OCI-LY1 (cell line): ENCODE measurements around the gene CFD.

Experiments
- H2AFZ ChIP-seq: fragments of 200-600 bp; sonication (generic), shearing (Covaris generic); 2 replicates; pipeline ENCODE4 v1.6.0; 2014; ENCODE audit warnings: antibody characterized with exemption, mild to moderate bottlenecking, low read length
- H3F3A ChIP-seq: fragments of 200-600 bp; sonication (generic), shearing (Covaris generic); 2 replicates; pipeline ENCODE4 v1.6.0; 2014; ENCODE audit warnings: mild to moderate bottlenecking, antibody characterized with exemption, low read length, moderate library complexity; ENCODE audit not compliant: insufficient read depth
- H3K27ac ChIP-seq: fragments of 200-600 bp; sonication (generic); 2 replicates; pipeline ENCODE4 v1.5.1; 2014; ENCODE audit warnings: low read length, mixed run types, mild to moderate bottlenecking, low read depth; ENCODE audit not compliant: poor library complexity, severe bottlenecking
- H3K27me3 ChIP-seq: fragments of 200-600 bp; sonication (generic); 2 replicates; pipeline ENCODE4 v1.6.0; 2014; ENCODE audit warnings: antibody characterized with exemption, mild to moderate bottlenecking, low read length, moderate library complexity; ENCODE audit not compliant: insufficient read depth
- H3K36me3 ChIP-seq: fragments of 200-600 bp; sonication (generic); 2 replicates; pipeline ENCODE4 v1.6.1; 2014; ENCODE audit warnings: mild to moderate bottlenecking, antibody characterized with exemption, low read length, moderate library complexity, mixed read lengths; ENCODE audit not compliant: insufficient read depth
- H3K4me1 ChIP-seq: fragments of 200-600 bp; sonication (generic); 2 replicates; pipeline ENCODE4 v1.5.1; 2014; ENCODE audit warnings: mild to moderate bottlenecking, low read length, moderate library complexity; ENCODE audit not compliant: insufficient read depth, severe bottlenecking
- H3K4me2 ChIP-seq: fragments of 200-600 bp; sonication (generic), shearing (Covaris generic); 2 replicates; pipeline ENCODE4 v1.6.1; 2014; ENCODE audit warnings: low read length
- H3K4me3 ChIP-seq: fragments of 200-600 bp; sonication (generic); 2 replicates; pipeline ENCODE4 v1.5.1; 2014; ENCODE audit warnings: low read length, low read depth, mild to moderate bottlenecking, mixed read lengths; ENCODE audit not compliant: poor library complexity, severe bottlenecking
- H3K79me2 ChIP-seq: fragments of 200-600 bp; shearing (Covaris generic); 2 replicates; pipeline ENCODE4 v1.6.1; 2016; ENCODE audit warnings: mixed run types, low read length, mixed read lengths; ENCODE audit not compliant: insufficient read depth
- H3K9ac ChIP-seq: fragments of 200-600 bp; sonication (generic), shearing (Covaris generic); 2 replicates; pipeline ENCODE4 v1.6.1; 2014; ENCODE audit warnings: mild to moderate bottlenecking, low read length, mixed read lengths
- H3K9me2 ChIP-seq: fragments of 200-600 bp; sonication (generic), shearing (Covaris generic); 2 replicates; pipeline ENCODE4 v1.6.1; 2014; ENCODE audit warnings: low read depth, mild to moderate bottlenecking, low read length, mixed read lengths
- H3K9me3 ChIP-seq: fragments of 200-600 bp; shearing (Covaris generic); 2 replicates; pipeline ENCODE4 v1.6.1; 2014; ENCODE audit warnings: low read length, mixed read lengths
- H4K20me1 ChIP-seq: fragments of 200-600 bp; sonication (generic), shearing (Covaris generic); 2 replicates; pipeline ENCODE4 v1.6.0; 2016; ENCODE audit warnings: mild to moderate bottlenecking, low read length; ENCODE audit not compliant: insufficient read depth
- CTCF ChIP-seq: fragments of 200-600 bp; sonication (generic), shearing (Covaris generic); IDR thresholded peaks from 2 replicates; pipeline ENCODE4 v1.5.1; 2017; ENCODE audit warnings: mild to moderate bottlenecking, antibody characterized with exemption, low read length, moderate library complexity, mixed read lengths
- EZH2 ChIP-seq: fragments of 200-600 bp; sonication (generic), shearing (Covaris generic); IDR thresholded peaks from 2 replicates; pipeline ENCODE4 v1.8.0; 2017; ENCODE audit warnings: borderline replicate concordance, mixed run types, mild to moderate bottlenecking, antibody characterized with exemption, low read length, moderate library complexity, mixed read lengths

CFD gene

GRCh38 chr19:813219-814151, 46.0 kb upstream of the CFD start:
- TF ChIP-seq CTCF (no peak), EZH2 (no peak)
- Histone ChIP-seq H3K9ac (no peak overlapping the region), H3K79me2 (no peaks in the 10 kb centered on the region), H3K36me3 (peaks cover 49% of the 10 kb centered on the region), H4K20me1 (no peaks in the 10 kb centered on the region), H3K4me2 (no peak overlapping the region), H3K9me2 (no peaks in the 10 kb centered on the region), H2AFZ (no peak overlapping the region), H3K9me3 (no peaks in the 10 kb centered on the region), H3K4me1 (no peaks in the 10 kb centered on the region), H3F3A (peaks cover 3% of the 10 kb centered on the region; the same call in 1 of the 2 replicates), H3K27me3 (no peaks in the 10 kb centered on the region), H3K4me3 (no peak overlapping the region), H3K27ac (no peak overlapping the region)

- Histone ChIP-seq H3K9me3 (no peaks in the 10 kb centered on the region), H3K9me2 (no peaks in the 10 kb centered on the region), H3K79me2 (no peaks in the 10 kb centered on the region), H4K20me1 (no peaks in the 10 kb centered on the region), H3F3A (peaks cover 3% of the 10 kb centered on the region; the same call in 1 of the 2 replicates), H3K27ac (no peak overlapping the region), H3K9ac (no peak overlapping the region), H3K4me3 (no peak overlapping the region), H3K4me1 (no peaks in the 10 kb centered on the region), H3K36me3 (peaks cover 41% of the 10 kb centered on the region), H2AFZ (no peak overlapping the region), H3K4me2 (no peak overlapping the region), H3K27me3 (no peaks in the 10 kb centered on the region)
- no peak for TF ChIP-seq CTCF
- no peak for TF ChIP-seq EZH2
These were observed 45.0 kb upstream of the CFD start for GRCh38 chr19:814152-815078.

GRCh38 chr19:815079-815774, 44.2 kb upstream of the CFD start:
- H2AFZ ChIP-seq, result no peak overlapping the region
- H3K4me1 ChIP-seq, result no peaks in the 10 kb centered on the region
- H4K20me1 ChIP-seq, result no peaks in the 10 kb centered on the region
- H3K79me2 ChIP-seq, result no peaks in the 10 kb centered on the region
- peaks cover 3% of the 10 kb centered on the region; the same call in 1 of the 2 replicates for H3F3A ChIP-seq
- no peak overlapping the region for H3K4me2 ChIP-seq
- no peak overlapping the region for H3K9ac ChIP-seq
- no peak overlapping the region for H3K4me3 ChIP-seq
- H3K9me2 ChIP-seq, result no peaks in the 10 kb centered on the region
- H3K36me3 ChIP-seq, result peaks cover 33% of the 10 kb centered on the region
- TF ChIP-seq EZH2 (no peak), CTCF (no peak)
- H3K27ac ChIP-seq, result no peak overlapping the region
- H3K27me3 ChIP-seq, result no peaks in the 10 kb centered on the region
- H3K9me3 ChIP-seq, result no peaks in the 10 kb centered on the region
